Measurements from ENCODE around the gene PCDHA12. TPM values are rescaled to one million over a fixed set of nuclear protein-coding genes. Genes with fewer than 3 reads are reported as not detected.

PCDHA12 gene
- polyA plus RNA-seq, 3 donors, result not detected

DNA sequence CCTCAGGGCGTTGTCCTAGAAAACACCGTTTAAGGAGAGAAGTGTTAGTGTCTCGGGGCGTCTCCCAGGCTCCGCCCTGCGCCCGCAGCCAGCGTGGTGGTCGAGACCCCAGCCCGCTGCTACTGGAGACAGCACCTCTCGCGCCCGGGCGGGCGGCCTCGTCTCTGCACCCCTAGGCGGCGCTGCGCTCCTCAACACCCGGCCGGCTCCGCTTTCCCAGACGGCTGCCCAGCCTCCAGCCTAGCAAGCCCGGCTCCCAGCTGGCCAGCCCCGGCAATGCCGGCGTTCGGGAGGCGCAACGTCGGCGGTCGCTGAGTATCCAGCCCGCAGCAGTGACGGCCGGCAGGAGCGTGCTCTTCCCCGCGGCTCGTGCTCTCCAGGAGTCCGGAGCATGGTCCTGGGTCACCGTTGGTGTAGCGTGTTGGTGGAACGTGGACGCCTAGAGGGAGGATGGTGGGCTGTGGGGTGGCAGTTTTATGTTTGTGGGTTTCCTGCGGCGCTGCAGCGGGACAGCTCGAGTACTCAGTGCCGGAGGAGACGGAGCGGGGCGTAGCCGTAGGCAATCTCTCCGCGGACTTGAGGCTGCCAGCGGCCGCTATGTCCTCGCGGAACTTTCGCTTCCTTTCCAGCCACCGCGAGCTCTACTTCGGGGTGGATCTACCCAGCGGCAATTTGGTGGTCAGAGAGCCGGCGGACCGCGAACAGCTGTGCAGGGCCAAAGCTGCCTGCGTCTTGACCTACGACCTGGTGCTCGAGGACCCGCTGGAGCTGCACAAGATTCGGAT lies 51.5 kb downstream of the PCDHA12 start:
- no peak overlapping the region for H3K27ac ChIP-seq (ENCODE audit: low read depth in 1 of 2, low read length in 2 of 2)
- TF ChIP-seq, protein P1, sequence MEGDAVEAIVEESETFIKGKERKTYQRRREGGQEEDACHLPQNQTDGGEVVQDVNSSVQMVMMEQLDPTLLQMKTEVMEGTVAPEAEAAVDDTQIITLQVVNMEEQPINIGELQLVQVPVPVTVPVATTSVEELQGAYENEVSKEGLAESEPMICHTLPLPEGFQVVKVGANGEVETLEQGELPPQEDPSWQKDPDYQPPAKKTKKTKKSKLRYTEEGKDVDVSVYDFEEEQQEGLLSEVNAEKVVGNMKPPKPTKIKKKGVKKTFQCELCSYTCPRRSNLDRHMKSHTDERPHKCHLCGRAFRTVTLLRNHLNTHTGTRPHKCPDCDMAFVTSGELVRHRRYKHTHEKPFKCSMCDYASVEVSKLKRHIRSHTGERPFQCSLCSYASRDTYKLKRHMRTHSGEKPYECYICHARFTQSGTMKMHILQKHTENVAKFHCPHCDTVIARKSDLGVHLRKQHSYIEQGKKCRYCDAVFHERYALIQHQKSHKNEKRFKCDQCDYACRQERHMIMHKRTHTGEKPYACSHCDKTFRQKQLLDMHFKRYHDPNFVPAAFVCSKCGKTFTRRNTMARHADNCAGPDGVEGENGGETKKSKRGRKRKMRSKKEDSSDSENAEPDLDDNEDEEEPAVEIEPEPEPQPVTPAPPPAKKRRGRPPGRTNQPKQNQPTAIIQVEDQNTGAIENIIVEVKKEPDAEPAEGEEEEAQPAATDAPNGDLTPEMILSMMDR (IDR thresholded peaks at IDR 0.05), result no peak
- WGBS (ENCODE audit: insufficient coverage), result 4% methylated on average over 69 of the region's 74 CpGs
- no peaks in the 10 kb centered on the region for H3K79me2 ChIP-seq (ENCODE audit: insufficient read depth, low read length)
- peaks cover 5% of the 10 kb centered on the region for H3K4me1 Mint-ChIP-seq
- peaks cover 16 to 41% of the 10 kb centered on the region in 2 donors for H3K27me3 ChIP-seq (ENCODE audit: control insufficient read depth in 2 of 2, insufficient read depth in 2 of 2, low read length in 2 of 2)
- intact Hi-C loops (cut with micrococcal nuclease), result no loop called here
- H3K36me3 Mint-ChIP-seq, result peaks cover 3 to 7% of the 10 kb centered on the region in 2 donors
- H3K27me3 Mint-ChIP-seq (ENCODE audit: low read depth in 3 of 3), result peaks cover 41 to 47% (median 44%) of the 10 kb centered on the region in 3 donors
- no peaks in the 10 kb centered on the region for H3K4me1 ChIP-seq (ENCODE audit: control insufficient read depth in 1 of 2, insufficient read depth in 2 of 2, low read length in 2 of 2)
- H3K9ac ChIP-seq (ENCODE audit: insufficient read depth, low read length, poor library complexity, severe bottlenecking), result no peak overlapping the region
- peaks cover 36 to 39% of the 10 kb centered on the region in 2 donors for H3K9me3 ChIP-seq (replicated peaks in 1 of 2; ENCODE audit: control insufficient read depth in 1 of 2, insufficient read depth in 1 of 2, low read length in 2 of 2)
- no peak overlapping the region for H3K27ac Mint-ChIP-seq
- H3K36me3 ChIP-seq (replicated peaks in 1 of 2; ENCODE audit: control insufficient read depth in 1 of 2, insufficient read depth in 2 of 2, low read length in 2 of 2), result no peaks in the 10 kb centered on the region
- peak overlapping the region; percentile 31 for H3K4me2 ChIP-seq (replicated peaks; ENCODE audit: extremely low read depth, low read length, poor library complexity, severe bottlenecking)
- H2AFZ ChIP-seq (ENCODE audit: insufficient read depth, low read depth, low read length, poor library complexity, severe bottlenecking), result peak overlapping the region; percentile 41
- no peaks in the 10 kb centered on the region for H4K20me1 ChIP-seq (ENCODE audit: insufficient read depth, low read length)
- H3K4me3 Mint-ChIP-seq, result peak overlapping the region; percentile 58 to 83
- no peak for DNase-seq
- peaks cover 22 to 46% (median 38%) of the 10 kb centered on the region in 7 donors for H3K9me3 Mint-ChIP-seq
- peak overlapping the region in 1 of 3 experiments; percentile 43 for H3K4me3 ChIP-seq (replicated peaks in 1 of 3; ENCODE audit: low read depth in 2 of 3, low read length in 3 of 3)

DNA sequence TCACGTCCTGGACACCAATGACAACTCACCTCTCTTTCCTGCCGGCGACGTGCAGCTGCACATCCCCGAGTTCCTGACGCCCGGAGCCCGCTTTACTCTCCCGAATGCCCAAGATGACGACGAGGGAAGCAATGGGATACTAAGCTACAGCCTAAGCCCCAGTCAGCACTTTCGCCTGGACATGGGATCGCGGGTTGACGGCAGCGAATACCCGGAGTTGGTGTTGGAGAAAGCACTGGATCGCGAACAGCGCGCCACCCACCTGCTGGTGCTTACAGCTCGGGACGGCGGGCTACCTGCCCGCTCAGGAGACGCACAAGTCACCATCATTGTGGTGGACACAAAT lies 52.1 kb downstream of the PCDHA12 start:
- Mint-ChIP-seq H3K27me3 (ENCODE audit: low read depth in 3 of 3) (peaks cover 41 to 47% (median 44%) of the 10 kb centered on the region in 3 donors), H3K4me1 (peaks cover 5% of the 10 kb centered on the region), H3K36me3 (peaks cover 3 to 7% of the 10 kb centered on the region in 2 donors), H3K9me3 (peaks cover 22 to 44% (median 38%) of the 10 kb centered on the region in 7 donors), H3K27ac (no peak overlapping the region), H3K4me3 (peak overlapping the region in 1 of 2 donors; percentile 83)
- H3K27ac ChIP-seq (ENCODE audit: low read depth in 1 of 2, low read length in 2 of 2), result no peak overlapping the region
- intact Hi-C loops (cut with micrococcal nuclease), result no loop called here
- peak overlapping the region in 1 of 3 experiments; percentile 43 for H3K4me3 ChIP-seq (replicated peaks in 1 of 3; ENCODE audit: low read depth in 2 of 3, low read length in 3 of 3)
- peaks cover 36 to 39% of the 10 kb centered on the region in 2 donors for H3K9me3 ChIP-seq (replicated peaks in 1 of 2; ENCODE audit: control insufficient read depth in 1 of 2, insufficient read depth in 1 of 2, low read length in 2 of 2)
- no peaks in the 10 kb centered on the region for H3K36me3 ChIP-seq (replicated peaks in 1 of 2; ENCODE audit: control insufficient read depth in 1 of 2, insufficient read depth in 2 of 2, low read length in 2 of 2)
- H4K20me1 ChIP-seq (ENCODE audit: insufficient read depth, low read length), result no peaks in the 10 kb centered on the region
- DNase-seq, result no peak
- 19% methylated on average over 26 of the region's 26 CpGs for WGBS (ENCODE audit: insufficient coverage)
- peak overlapping the region; percentile 41 for H2AFZ ChIP-seq (ENCODE audit: insufficient read depth, low read depth, low read length, poor library complexity, severe bottlenecking)
- no peak overlapping the region for H3K9ac ChIP-seq (ENCODE audit: insufficient read depth, low read length, poor library complexity, severe bottlenecking)
- H3K79me2 ChIP-seq (ENCODE audit: insufficient read depth, low read length), result no peaks in the 10 kb centered on the region
- H3K27me3 ChIP-seq (ENCODE audit: control insufficient read depth in 2 of 2, insufficient read depth in 2 of 2, low read length in 2 of 2), result peaks cover 16 to 41% of the 10 kb centered on the region in 2 donors
- TF ChIP-seq, protein P1 (IDR thresholded peaks at IDR 0.05), result no peak
- no peaks in the 10 kb centered on the region for H3K4me1 ChIP-seq (ENCODE audit: control insufficient read depth in 1 of 2, insufficient read depth in 2 of 2, low read length in 2 of 2)
- H3K4me2 ChIP-seq (replicated peaks; ENCODE audit: extremely low read depth, low read length, poor library complexity, severe bottlenecking), result peak overlapping the region; percentile 31

Other genes starting within 250 kb of the PCDHA12 start
- 1,000 to 10,000 TPM; 1,687 to 3,095 (median 2,434) TPM for gene CD14, start 242.1 kb upstream of the PCDHA12 start, polyA plus RNA-seq
- 10 to 100 TPM in 2 of 3 donors, 1 to 10 TPM in 1; 9.8 to 45.5 (median 12.6) TPM for gene TMCO6, start 235.9 kb upstream of the PCDHA12 start, polyA plus RNA-seq
- gene NDUFA2, start 227.7 kb upstream of the PCDHA12 start, polyA plus RNA-seq, result 100 to 1,000 TPM in 2 of 3 donors, 10 to 100 TPM in 1; 90.1 to 246 (median 207) TPM
- gene IK, start 227.5 kb upstream of the PCDHA12 start, polyA plus RNA-seq, result 10 to 100 TPM; 58.3 to 86.6 (median 80.9) TPM
- gene WDR55, start 210.4 kb upstream of the PCDHA12 start, polyA plus RNA-seq, result 10 to 100 TPM; 11.2 to 36.8 (median 13.3) TPM
- 1 to 10 TPM in 1 of 3 donors, not detected in 2; 2.3 TPM for gene DND1, start 201.7 kb upstream of the PCDHA12 start, polyA plus RNA-seq
- 10 to 100 TPM; 28.4 to 34.3 (median 31.9) TPM for gene HARS1, start 183.9 kb upstream of the PCDHA12 start, polyA plus RNA-seq
- 10 to 100 TPM in 1 of 3 donors, 1 to 10 TPM in 2; 6.4 to 26.1 (median 8.3) TPM for gene HARS2, start 183.9 kb upstream of the PCDHA12 start, polyA plus RNA-seq
- gene ZMAT2, start 174.9 kb upstream of the PCDHA12 start, polyA plus RNA-seq, result 10 to 100 TPM; 22.5 to 59.5 (median 52.5) TPM
- not detected for gene PCDHA1, start 89.2 kb upstream of the PCDHA12 start, polyA plus RNA-seq
- gene PCDHA2, start 80.5 kb upstream of the PCDHA12 start, polyA plus RNA-seq, result not detected
- not detected for gene PCDHA3, start 74.3 kb upstream of the PCDHA12 start, polyA plus RNA-seq
- gene PCDHA4, start 68.2 kb upstream of the PCDHA12 start, polyA plus RNA-seq, result not detected
- not detected for gene PCDHA5, start 53.7 kb upstream of the PCDHA12 start, polyA plus RNA-seq
- gene PCDHA6, start 47.3 kb upstream of the PCDHA12 start, polyA plus RNA-seq, result not detected
- gene PCDHA7, start 41.0 kb upstream of the PCDHA12 start, polyA plus RNA-seq, result not detected
- not detected for gene PCDHA8, start 34.1 kb upstream of the PCDHA12 start, polyA plus RNA-seq
- gene PCDHA9, start 26.9 kb upstream of the PCDHA12 start, polyA plus RNA-seq, result not detected
- not detected for gene PCDHA10, start 19.4 kb upstream of the PCDHA12 start, polyA plus RNA-seq
- gene PCDHA11, start 6.4 kb upstream of the PCDHA12 start, polyA plus RNA-seq, result not detected
- not detected for gene PCDHA13, start 6.8 kb downstream of the PCDHA12 start, polyA plus RNA-seq
- gene PCDHAC1, start 51.0 kb downstream of the PCDHA12 start, polyA plus RNA-seq, result not detected
- gene PCDHAC2, start 91.2 kb downstream of the PCDHA12 start, polyA plus RNA-seq, result not detected
- not detected for gene PCDHB1, start 176.1 kb downstream of the PCDHA12 start, polyA plus RNA-seq
- gene PCDHB2, start 219.3 kb downstream of the PCDHA12 start, polyA plus RNA-seq, result not detected
- gene PCDHB3, start 225.2 kb downstream of the PCDHA12 start, polyA plus RNA-seq, result not detected
- not detected for gene PCDHB4, start 246.5 kb downstream of the PCDHA12 start, polyA plus RNA-seq

Measured in CD14-positive monocyte (primary cell).